ENCODE results near the gene DR1. TPM values are rescaled to one million over a fixed set of nuclear protein-coding genes. Genes with fewer than 3 reads are reported as not detected.
"Not testable (repeated sequence)": the region's sequence is repeated elsewhere in the genome, so short reads cannot be mapped to it uniquely, and the experiment has no call there.

Gene DR1
- total RNA-seq, 1 donor = 50.1 TPM

DNA sequence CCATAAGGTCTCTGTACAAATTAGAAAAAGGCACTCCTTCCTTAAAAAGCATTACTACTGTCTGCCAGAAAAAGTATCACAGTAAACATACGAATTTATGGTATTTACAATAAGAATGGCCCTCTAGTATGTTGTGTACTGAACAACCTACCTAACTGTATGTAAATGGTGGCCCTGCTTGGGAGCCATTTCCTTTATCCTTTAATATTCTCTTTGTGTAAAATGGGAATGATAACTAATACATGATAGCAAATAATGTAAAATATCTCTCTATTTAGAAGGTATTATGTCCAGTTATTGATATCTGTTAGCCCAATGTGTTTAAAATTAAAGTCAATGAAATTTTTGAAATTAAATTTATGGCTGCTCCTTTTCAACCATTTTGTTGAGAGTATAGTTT, 5.2 kb downstream of the DR1 start:
- H3K4me3 ChIP-seq (ENCODE audit: low read length) = no peak overlapping the region
- H3K27me3 ChIP-seq (ENCODE audit: insufficient read depth, low read length) = no peaks in the 10 kb centered on the region
- H3K4me1 ChIP-seq (ENCODE audit: insufficient read depth, low read length) = peaks cover 19% of the 10 kb centered on the region
- H3K9me3 ChIP-seq (ENCODE audit: low read depth, low read length) = no peaks in the 10 kb centered on the region

- H3K27me3 ChIP-seq (ENCODE audit: insufficient read depth, low read length); H3K4me3 ChIP-seq (ENCODE audit: low read length); H3K9me3 ChIP-seq (ENCODE audit: low read depth, low read length): not testable (repeated sequence)
- H3K4me1 ChIP-seq (ENCODE audit: insufficient read depth, low read length) = peaks cover 19% of the 10 kb centered on the region
Measured at GRCh38 chr1:93351346-93351745, 5.6 kb downstream of the DR1 start.

- Histone ChIP-seq H3K9me3 (ENCODE audit: low read depth, low read length) (no peaks in the 10 kb centered on the region), H3K4me3 (ENCODE audit: low read length) (no peak overlapping the region), H3K4me1 (ENCODE audit: insufficient read depth, low read length) (peaks cover 19% of the 10 kb centered on the region), H3K27me3 (ENCODE audit: insufficient read depth, low read length) (no peaks in the 10 kb centered on the region)
Measured at GRCh38 chr1:93352376-93352775, 6.7 kb downstream of the DR1 start.

GRCh38 chr1:93353286-93353685, 7.6 kb downstream of the DR1 start:
- Histone ChIP-seq H3K4me1 (ENCODE audit: insufficient read depth, low read length) (peaks cover 27% of the 10 kb centered on the region), H3K4me3 (ENCODE audit: low read length) (no peak overlapping the region), H3K27me3 (ENCODE audit: insufficient read depth, low read length) (no peaks in the 10 kb centered on the region), H3K9me3 (ENCODE audit: low read depth, low read length) (no peaks in the 10 kb centered on the region)

DNA sequence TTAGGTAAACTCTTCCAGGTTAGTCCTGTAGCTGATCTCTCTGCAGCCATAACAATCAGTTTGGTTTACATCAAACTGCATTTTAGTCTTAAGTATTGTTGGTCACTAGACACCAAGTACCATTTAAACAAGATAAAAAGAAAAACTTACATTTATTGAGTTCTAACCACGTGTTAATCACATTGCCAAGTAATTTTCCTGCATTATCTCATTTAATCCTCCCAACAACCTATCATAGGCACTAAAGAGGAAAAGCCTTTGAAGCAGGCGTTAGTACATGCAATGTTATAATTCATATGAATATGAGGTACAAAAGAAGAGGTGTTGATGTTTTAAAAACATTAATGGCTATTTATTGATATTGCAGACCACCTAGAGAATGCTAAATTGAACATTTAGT, 9.0 kb downstream of the DR1 start:
- Histone ChIP-seq H3K27me3 (ENCODE audit: insufficient read depth, low read length) (no peaks in the 10 kb centered on the region), H3K4me1 (ENCODE audit: insufficient read depth, low read length) (peaks cover 26% of the 10 kb centered on the region), H3K4me3 (ENCODE audit: low read length) (no peak overlapping the region), H3K9me3 (ENCODE audit: low read depth, low read length) (no peaks in the 10 kb centered on the region)

- Histone ChIP-seq H3K4me3 (ENCODE audit: low read length) (no peak overlapping the region), H3K27me3 (ENCODE audit: insufficient read depth, low read length) (no peaks in the 10 kb centered on the region), H3K4me1 (ENCODE audit: insufficient read depth, low read length) (peaks cover 17% of the 10 kb centered on the region), H3K9me3 (ENCODE audit: low read depth, low read length) (no peaks in the 10 kb centered on the region)
Measured at GRCh38 chr1:93357242-93357641, 11.5 kb downstream of the DR1 start.

DNA sequence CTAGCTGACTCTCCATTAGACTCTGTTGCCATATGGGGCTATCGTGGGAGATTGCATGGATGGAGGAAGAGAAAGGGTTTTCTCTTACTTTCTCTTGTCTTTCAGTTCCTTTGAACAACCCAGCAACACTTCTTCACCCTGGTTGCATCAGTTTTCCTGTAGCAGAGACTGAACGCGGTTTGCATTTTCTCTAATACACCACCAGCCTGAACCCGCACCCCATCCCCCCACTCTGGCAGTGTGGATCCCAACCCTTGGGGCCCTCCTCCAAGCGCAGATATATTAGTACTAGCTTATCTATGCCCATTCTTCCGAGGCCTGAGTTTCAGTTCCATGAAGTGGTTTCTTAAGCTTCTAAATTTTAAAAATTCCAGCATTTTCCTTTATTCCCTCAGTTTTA, 12.6 kb downstream of the DR1 start:
- H3K4me1 ChIP-seq (ENCODE audit: insufficient read depth, low read length) = peaks cover 17% of the 10 kb centered on the region
- no peaks in the 10 kb centered on the region for H3K9me3 ChIP-seq (ENCODE audit: low read depth, low read length)
- H3K4me3 ChIP-seq (ENCODE audit: low read length) = no peak overlapping the region
- no peaks in the 10 kb centered on the region for H3K27me3 ChIP-seq (ENCODE audit: insufficient read depth, low read length)

- H3K27me3 ChIP-seq (ENCODE audit: insufficient read depth, low read length) = no peaks in the 10 kb centered on the region
- H3K4me3 ChIP-seq (ENCODE audit: low read length) = no peak overlapping the region
- peaks cover 22% of the 10 kb centered on the region for H3K4me1 ChIP-seq (ENCODE audit: insufficient read depth, low read length)
- no peaks in the 10 kb centered on the region for H3K9me3 ChIP-seq (ENCODE audit: low read depth, low read length)
Measured at GRCh38 chr1:93360111-93360510, 14.4 kb downstream of the DR1 start.

DNA sequence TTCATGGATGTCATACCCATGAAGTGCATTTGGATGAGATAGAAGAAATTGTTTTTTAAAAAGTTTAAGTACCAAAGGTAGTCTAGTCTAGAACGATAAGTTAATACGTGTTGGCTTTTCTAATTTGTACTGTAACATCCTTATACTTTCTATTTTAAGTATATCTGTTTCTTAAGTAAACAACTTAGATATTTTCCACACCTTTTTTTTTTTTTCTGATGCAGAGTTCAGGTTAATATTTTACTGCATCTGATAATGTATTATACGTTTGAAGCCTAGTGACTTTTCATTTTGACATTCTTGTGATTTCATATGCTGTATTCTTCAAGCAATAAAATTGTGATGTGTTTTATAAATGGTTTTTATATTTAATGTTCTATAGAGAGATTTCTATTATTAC, 16.5 kb downstream of the DR1 start:
- Histone ChIP-seq H3K4me1 (ENCODE audit: insufficient read depth, low read length) (peaks cover 25% of the 10 kb centered on the region), H3K27me3 (ENCODE audit: insufficient read depth, low read length) (no peaks in the 10 kb centered on the region), H3K4me3 (ENCODE audit: low read length) (no peak overlapping the region), H3K9me3 (ENCODE audit: low read depth, low read length) (no peaks in the 10 kb centered on the region)

- no peaks in the 10 kb centered on the region for H3K27me3 ChIP-seq (ENCODE audit: insufficient read depth, low read length)
- peaks cover 8% of the 10 kb centered on the region for H3K4me1 ChIP-seq (ENCODE audit: insufficient read depth, low read length)
- H3K4me3 ChIP-seq (ENCODE audit: low read length) = no peak overlapping the region
- no peaks in the 10 kb centered on the region for H3K9me3 ChIP-seq (ENCODE audit: low read depth, low read length)
Measured at GRCh38 chr1:93365813-93366212, 20.1 kb downstream of the DR1 start.

GRCh38 chr1:93369734-93370133, 24.0 kb downstream of the DR1 start:
- Histone ChIP-seq H3K4me1 (ENCODE audit: insufficient read depth, low read length) (peaks cover 7% of the 10 kb centered on the region), H3K4me3 (ENCODE audit: low read length) (no peak overlapping the region), H3K27me3 (ENCODE audit: insufficient read depth, low read length) (no peaks in the 10 kb centered on the region), H3K9me3 (ENCODE audit: low read depth, low read length) (no peaks in the 10 kb centered on the region)

GRCh38 chr1:93374334-93375106, 28.8 kb downstream of the DR1 start:
- Histone ChIP-seq H3K9me3 (ENCODE audit: low read depth, low read length) (no peaks in the 10 kb centered on the region), H3K4me3 (ENCODE audit: low read length) (no peak overlapping the region), H3K4me1 (ENCODE audit: insufficient read depth, low read length) (no peaks in the 10 kb centered on the region), H3K27me3 (ENCODE audit: insufficient read depth, low read length) (no peaks in the 10 kb centered on the region)

DNA sequence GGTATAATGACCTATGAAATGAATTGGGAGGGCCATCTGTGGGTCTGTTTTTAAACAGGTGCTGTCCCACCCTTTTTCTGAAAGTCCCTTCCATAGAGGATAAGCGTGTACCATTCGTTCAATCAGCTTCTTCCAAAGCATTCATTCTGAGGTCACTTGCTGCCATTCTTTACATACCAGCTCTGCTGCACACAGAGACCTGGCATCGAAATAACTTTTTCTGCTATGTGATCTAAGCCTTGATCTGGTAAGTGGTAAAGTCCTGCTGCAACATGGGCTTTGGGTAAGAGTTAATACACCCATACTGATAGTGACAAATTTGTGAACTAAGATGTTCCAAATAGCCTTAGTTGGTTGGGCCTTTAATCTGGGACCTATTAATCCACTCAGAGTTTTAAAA, 38.9 kb downstream of the DR1 start:
- no peaks in the 10 kb centered on the region for H3K4me1 ChIP-seq (ENCODE audit: insufficient read depth, low read length)
- no peaks in the 10 kb centered on the region for H3K27me3 ChIP-seq (ENCODE audit: insufficient read depth, low read length)
- no peaks in the 10 kb centered on the region for H3K9me3 ChIP-seq (ENCODE audit: low read depth, low read length)
- H3K4me3 ChIP-seq (ENCODE audit: low read length) = no peak overlapping the region

- H3K4me3 ChIP-seq (ENCODE audit: low read length); H3K9me3 ChIP-seq (ENCODE audit: low read depth, low read length); H3K27me3 ChIP-seq (ENCODE audit: insufficient read depth, low read length); H3K4me1 ChIP-seq (ENCODE audit: insufficient read depth, low read length): not testable (repeated sequence)
Measured at GRCh38 chr1:93386268-93386667, 40.6 kb downstream of the DR1 start.

DNA sequence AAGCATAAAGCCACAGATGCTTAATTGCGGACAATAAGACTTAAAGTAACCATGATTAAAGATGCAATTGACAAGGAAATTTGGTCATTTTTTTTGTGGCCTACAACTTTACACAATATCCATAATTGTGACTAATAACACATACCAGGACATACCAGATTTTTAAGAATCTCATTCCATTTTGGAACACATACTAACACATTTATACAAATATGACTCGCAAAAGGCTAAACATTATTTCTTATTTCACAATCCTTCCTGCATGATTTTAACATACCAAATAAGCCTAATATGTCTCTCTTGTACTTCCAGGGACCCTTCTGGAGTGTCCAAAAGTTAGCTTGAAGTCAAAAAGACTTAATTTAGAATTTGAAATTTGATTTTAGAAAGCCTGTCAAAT, 48.8 kb downstream of the DR1 start:
- Histone ChIP-seq H3K4me1 (ENCODE audit: insufficient read depth, low read length) (no peaks in the 10 kb centered on the region), H3K4me3 (ENCODE audit: low read length) (no peak overlapping the region), H3K27me3 (ENCODE audit: insufficient read depth, low read length) (no peaks in the 10 kb centered on the region), H3K9me3 (ENCODE audit: low read depth, low read length) (no peaks in the 10 kb centered on the region)

GRCh38 chr1:93395195-93395594, 49.5 kb downstream of the DR1 start:
- H3K4me1 ChIP-seq (ENCODE audit: insufficient read depth, low read length) = no peaks in the 10 kb centered on the region
- H3K9me3 ChIP-seq (ENCODE audit: low read depth, low read length) = no peaks in the 10 kb centered on the region
- H3K27me3 ChIP-seq (ENCODE audit: insufficient read depth, low read length) = no peaks in the 10 kb centered on the region
- H3K4me3 ChIP-seq (ENCODE audit: low read length) = no peak overlapping the region

Measured in mononuclear cell (primary cell).